IMR-90 (cell line): Measurements from ENCODE around the gene CAST. TPM values are rescaled to one million over a fixed set of nuclear protein-coding genes. Genes with fewer than 3 reads are reported as not detected.

Experiments
- ATAC-seq: fragments of 200-7000 bp; cut with Tn5 transposase; 2 replicates; pipeline ENCODE4 v1.9.1; 2020; ENCODE audit warnings: low read depth, mild to moderate bottlenecking, moderate library complexity
- BruUV-seq: library from RNA; stranded (reverse); fragments of 400-500 nt; replicated peaks from 2 replicates; lab custom pipeline; 2021; lab: Mats Ljungman, UMichigan
- CTCF ChIA-PET: fragments of 300-600 bp; formaldehyde crosslinking; extraction: SDS; loops from one replicate; lab custom pipeline; 2021; ENCODE audit warnings: antibody characterized with exemption; lab: Yijun Ruan, JAX
- POLR2A ChIA-PET: fragments of 300-600 bp; sonication (Branson Sonifier 250); formaldehyde crosslinking; loops from one replicate; lab custom pipeline; 2022; ENCODE audit warnings: antibody characterized with exemption; ENCODE audit not compliant: unreplicated experiment; lab: Charles Lee
- DNase-seq: peaks from one replicate; pipeline ENCODE4 v3.0.0; 2013
- H2AFZ ChIP-seq: replicated peaks from 2 replicates; pipeline ENCODE3; 2013; ENCODE audit warnings: low read length, mild to moderate bottlenecking; ENCODE audit not compliant: poor library complexity
- H2AK5ac ChIP-seq: 2 replicates; pipeline ENCODE4 v1.6.1; 2013; ENCODE audit warnings: low read depth, low read length, inconsistent platforms
- H2AK9ac ChIP-seq: replicated peaks from 2 replicates; pipeline ENCODE3; 2013; ENCODE audit warnings: mild to moderate bottlenecking, low read depth, low read length, moderate library complexity; ENCODE audit not compliant: poor library complexity
- H2BK120ac ChIP-seq: 2 replicates; pipeline ENCODE4 v1.6.1; 2013; ENCODE audit warnings: low read depth, low read length, inconsistent platforms
- H2BK15ac ChIP-seq: 3 replicates; pipeline ENCODE4 v1.6.1; 2013; ENCODE audit warnings: low read depth, low read length, inconsistent platforms
- H2BK20ac ChIP-seq: 2 replicates; pipeline ENCODE4 v1.6.1; 2013; ENCODE audit warnings: low read depth, mild to moderate bottlenecking, inconsistent platforms, low read length, moderate library complexity
- H2BK5ac ChIP-seq: 2 replicates; pipeline ENCODE4 v1.6.1; 2013; ENCODE audit warnings: mild to moderate bottlenecking, low read depth, low read length, inconsistent platforms; ENCODE audit not compliant: poor library complexity, severe bottlenecking
- H3K14ac ChIP-seq: replicated peaks from 2 replicates; pipeline ENCODE4 v1.6.1; 2013; ENCODE audit warnings: low read depth, low read length, inconsistent platforms
- H3K18ac ChIP-seq: 2 replicates; pipeline ENCODE4 v1.6.1; 2013; ENCODE audit warnings: low read depth, low read length, control low read depth
- H3K23ac ChIP-seq: 2 replicates; pipeline ENCODE4 v1.6.1; 2013; ENCODE audit warnings: low read depth, low read length, inconsistent platforms
- H3K27ac ChIP-seq: 2 replicates; pipeline ENCODE4 v1.5.1; 2013; ENCODE audit warnings: mild to moderate bottlenecking, control low read depth, low read length; ENCODE audit not compliant: insufficient read depth
- H3K27me3 ChIP-seq: 2 replicates; pipeline ENCODE4 v1.6.1; 2013; ENCODE audit warnings: low read length; ENCODE audit not compliant: control insufficient read depth, insufficient read depth
- H3K36me3 ChIP-seq: 2 replicates; pipeline ENCODE4 v1.6.1; 2013; ENCODE audit warnings: low read length, mixed read lengths; ENCODE audit not compliant: control insufficient read depth, insufficient read depth
- H3K4ac ChIP-seq: 2 replicates; pipeline ENCODE4 v1.6.1; 2013; ENCODE audit warnings: low read depth, low read length, inconsistent platforms
- H3K4me1 ChIP-seq: 2 replicates; pipeline ENCODE4 v1.6.1; 2013; ENCODE audit warnings: low read length, mixed read lengths; ENCODE audit not compliant: control insufficient read depth, insufficient read depth
- H3K4me2 ChIP-seq: 2 replicates; pipeline ENCODE4 v1.6.1; 2013; ENCODE audit warnings: low read depth, mild to moderate bottlenecking, control low read depth, low read length, moderate library complexity
- H3K4me3 ChIP-seq: 2 replicates; pipeline ENCODE4 v1.5.1; 2013; ENCODE audit warnings: low read depth, mild to moderate bottlenecking, control low read depth, low read length, moderate library complexity; ENCODE audit not compliant: insufficient read depth
- H3K56ac ChIP-seq: 2 replicates; pipeline ENCODE4 v1.6.1; 2013; ENCODE audit warnings: low read length, inconsistent platforms; ENCODE audit not compliant: insufficient read depth; ENCODE audit errors: extremely low read depth
- H3K79me1 ChIP-seq, 2 experiments: 2 replicates each; pipeline ENCODE4 v1.6.1; 2013; ENCODE audit warnings: low read length in 2 of 2, inconsistent platforms in 1 of 2, low read depth in 1 of 2
- H3K9ac ChIP-seq: 2 replicates; pipeline ENCODE4 v1.6.1; 2013; ENCODE audit warnings: low read depth, low read length, control low read depth
- H3K9me1 ChIP-seq: 2 replicates; pipeline ENCODE4 v1.6.1; 2013; ENCODE audit warnings: low read length, inconsistent platforms; ENCODE audit not compliant: insufficient read depth
- H3K9me3 ChIP-seq: 2 replicates; pipeline ENCODE4 v1.6.1; 2013; ENCODE audit warnings: low read length; ENCODE audit not compliant: control insufficient read depth, insufficient read depth
- H4K20me1 ChIP-seq: 2 replicates; pipeline ENCODE4 v1.6.1; 2013; ENCODE audit warnings: low read length, inconsistent platforms; ENCODE audit not compliant: insufficient read depth
- H4K5ac ChIP-seq: 2 replicates; pipeline ENCODE4 v1.6.1; 2013; ENCODE audit warnings: mild to moderate bottlenecking, low read depth, low read length, control low read depth
- H4K8ac ChIP-seq, 2 experiments: 2 replicates each; pipeline ENCODE4 v1.6.1; 2013; ENCODE audit warnings: low read depth in 2 of 2, low read length in 2 of 2, control low read depth in 1 of 2, inconsistent platforms in 1 of 2
- H4K91ac ChIP-seq: 2 replicates; pipeline ENCODE4 v1.6.1; 2013; ENCODE audit warnings: low read depth, low read length, inconsistent platforms; ENCODE audit not compliant: insufficient read depth
- BHLHE40 ChIP-seq: fragments of 150-350 bp; IDR thresholded peaks from 2 replicates; pipeline ENCODE4 v1.6.1; 2016; ENCODE audit warnings: mild to moderate bottlenecking, low read depth, low read length
- CEBPB ChIP-seq: IDR thresholded peaks from 2 replicates; pipeline ENCODE4 v1.6.1; 2012; ENCODE audit warnings: low read depth, low read length, improper control_type of control experiment
- CHD1 ChIP-seq: IDR thresholded peaks from 2 replicates; pipeline ENCODE4 v1.6.1; 2012; ENCODE audit warnings: low read depth, low read length, improper control_type of control experiment
- FOS ChIP-seq: fragments of 150-350 bp; IDR thresholded peaks from 2 replicates; pipeline ENCODE4 v1.6.1; 2016; ENCODE audit warnings: low read depth, low read length
- MAFK ChIP-seq: IDR thresholded peaks from 2 replicates; pipeline ENCODE4 v1.6.1; 2012; ENCODE audit warnings: low read depth, low read length, improper control_type of control experiment
- MAZ ChIP-seq: IDR thresholded peaks from 2 replicates; pipeline ENCODE4 v1.6.1; 2012; ENCODE audit warnings: low read depth, mild to moderate bottlenecking, low read length, improper control_type of control experiment, moderate library complexity, borderline replicate concordance
- MXI1 ChIP-seq: IDR thresholded peaks from 2 replicates; pipeline ENCODE4 v1.6.1; 2012; ENCODE audit warnings: low read depth, mild to moderate bottlenecking, low read length, moderate library complexity, borderline replicate concordance
- NFE2L2 ChIP-seq: fragments of 150-350 bp; IDR thresholded peaks from 2 replicates; pipeline ENCODE4 v1.6.1; 2016; ENCODE audit warnings: low read depth, mild to moderate bottlenecking, low read length
- POLR2A ChIP-seq: IDR thresholded peaks from 2 replicates; pipeline ENCODE4 v1.6.1; 2012; ENCODE audit warnings: mild to moderate bottlenecking, low read depth, low read length
- RAD21 ChIP-seq: IDR thresholded peaks from 2 replicates; pipeline ENCODE4 v1.6.1; 2012; ENCODE audit warnings: low read length, improper control_type of control experiment
- RCOR1 ChIP-seq: IDR thresholded peaks from 2 replicates; pipeline ENCODE4 v1.6.1; 2012; ENCODE audit warnings: mild to moderate bottlenecking, low read length, improper control_type of control experiment; ENCODE audit not compliant: insufficient replicate concordance
- RFX5 ChIP-seq: IDR thresholded peaks from 2 replicates; pipeline ENCODE4 v1.8.0; 2012; ENCODE audit warnings: low read depth, mild to moderate bottlenecking, low read length, moderate library complexity
- SMC3 ChIP-seq: fragments of 150-350 bp; IDR thresholded peaks from 2 replicates; pipeline ENCODE4 v1.6.1; 2016; ENCODE audit warnings: low read depth, mild to moderate bottlenecking, antibody characterized with exemption, low read length, moderate library complexity
- WGBS, 2 experiments: methylation state at CpG; one replicate each; pipeline versions ENCODE4 v1.1.5 to v1.1.7; 2013; ENCODE audit warnings: missing lambda C conversion rate in 2 of 2; ENCODE audit not compliant: insufficient read length in 1 of 2; ENCODE audit errors: extremely low coverage in 2 of 2; 5-methylcytosine and 5-hydroxymethylcytosine counted together
- dilution Hi-C: fragments of 300-500 bp; cut with HindIII; formaldehyde crosslinking; loops from one replicate; pipeline ENCODE4 v1.14.3; 2018; ENCODE audit warnings: low sequenced_read_pairs; ENCODE audit not compliant: unreplicated experiment
- in situ Hi-C: fragments of 300-500 bp; cut with MboI; formaldehyde crosslinking; loops from 3 replicates; pipeline ENCODE4 v1.14.3; 2019; ENCODE audit warnings: low sequenced_read_pairs, inconsistent platforms, mixed read lengths
- intact Hi-C: fragments of 100-400 bp; cut with micrococcal nuclease; formaldehyde crosslinking; loops from 2 replicates; pipeline ENCODE4 v1.10.0; 2022
- polyA plus RNA-seq, 3 experiments: library from polyadenylated mRNA; depleted of rRNA; stranded (reverse); fragments of >200 nt; gene quantifications; 2 replicates each; pipeline ENCODE4 v1.2.3, GENCODE V29; 2012; ENCODE audit warnings: low replicate concordance in 1 of 3
- total RNA-seq: library from RNA; depleted of rRNA; stranded (reverse); fragments of >200 nt; gene quantifications from 2 replicates; pipeline ENCODE4 v1.2.3, GENCODE V29; 2012
- TF ChIP-seq, protein P1 (sequence below): fragments of 150-350 bp; IDR thresholded peaks from 2 replicates; pipeline ENCODE4 v1.6.1; 2017; ENCODE audit warnings: mild to moderate bottlenecking, antibody characterized with exemption, low read length, low read depth
- TF ChIP-seq, protein P2 (sequence below): conservative IDR thresholded peaks from 2 replicates; pipeline ENCODE4 v1.5.1; 2012; ENCODE audit warnings: mild to moderate bottlenecking, low read depth, low read length, improper control_type of control experiment
- TF ChIP-seq, protein P3 (sequence below): fragments of 150-350 bp; IDR thresholded peaks from 2 replicates; pipeline ENCODE4 v1.6.1; 2016; ENCODE audit warnings: low read depth, mild to moderate bottlenecking, low read length, moderate library complexity, borderline replicate concordance

The CAST gene
- total and polyA plus RNA-seq, 2 of the 4 experiments (the other 2 are of a cell fraction): 91.3 to 128 TPM

DNA sequence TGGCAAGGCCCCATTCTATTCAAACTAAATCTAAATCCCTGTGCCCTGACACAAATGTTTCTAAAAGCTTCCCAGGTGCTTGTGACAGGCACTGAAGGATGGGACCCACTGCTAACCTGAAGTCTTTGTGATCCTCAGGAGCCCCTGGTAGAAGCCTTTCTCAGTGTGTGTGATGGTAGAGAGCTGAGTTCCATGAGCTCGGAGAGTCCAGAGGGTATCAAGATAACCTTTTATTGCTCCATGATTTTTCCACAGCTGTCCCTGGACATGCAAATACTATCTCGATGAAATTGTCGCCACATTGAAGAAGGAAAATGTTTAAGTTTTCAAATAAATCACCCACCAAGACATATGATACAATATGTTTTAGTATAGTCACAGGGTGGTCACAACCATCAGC is 7.7 kb downstream of the CAST start:
- H3K18ac ChIP-seq: no peak overlapping the region
- H2BK20ac ChIP-seq: no peak overlapping the region
- H3K9me1 ChIP-seq: peaks cover 13% of the 10 kb centered on the region
- H2BK120ac ChIP-seq: no peak overlapping the region
- peaks cover 61% of the 10 kb centered on the region for H4K20me1 ChIP-seq
- no peak overlapping the region for H3K56ac ChIP-seq
- peaks cover 32 to 80% of the 10 kb centered on the region in 2 experiments for H3K79me1 ChIP-seq
- no TSS peak for BruUV-seq
- no peak for DNase-seq
- H2AK9ac ChIP-seq: no peak overlapping the region
- no peak overlapping the region for H2BK5ac ChIP-seq
- H3K14ac ChIP-seq: no peak overlapping the region
- in situ Hi-C loops: no loop called here
- H3K4me2 ChIP-seq: no peak overlapping the region
- H3K23ac ChIP-seq: no peak overlapping the region
- CTCF ChIA-PET: interaction anchor here (1.0 kb wide), 1 partner anchor 18 kb away, joined by 3 read pairs; no protein-coding TSS in a partner anchor
- no peaks in the 10 kb centered on the region; the same call in 1 of the 2 replicates for H3K36me3 ChIP-seq
- H4K8ac ChIP-seq: no peak overlapping the region
- no peak for ATAC-seq
- dilution Hi-C loops: no loop called here
- H3K9ac ChIP-seq: no peak overlapping the region
- POLR2A ChIA-PET: no interaction called here
- WGBS, 2 experiments: no CpG with 5 or more reads among the region's 3 CpGs
- no peak overlapping the region for H3K27ac ChIP-seq
- peaks cover 3% of the 10 kb centered on the region for H3K4me1 ChIP-seq
- H4K5ac ChIP-seq: no peak overlapping the region
- H3K4ac ChIP-seq: no peak overlapping the region
- no peak overlapping the region for H2AK5ac ChIP-seq
- intact Hi-C loops: loop anchor here (10.0 kb wide), 1 partner anchor 715 kb away; no protein-coding TSS in a partner anchor
- H4K91ac ChIP-seq: no peak overlapping the region
- TF ChIP-seq MAZ: no peak
- no peak for TF ChIP-seq RFX5
- TF ChIP-seq, protein P1, sequence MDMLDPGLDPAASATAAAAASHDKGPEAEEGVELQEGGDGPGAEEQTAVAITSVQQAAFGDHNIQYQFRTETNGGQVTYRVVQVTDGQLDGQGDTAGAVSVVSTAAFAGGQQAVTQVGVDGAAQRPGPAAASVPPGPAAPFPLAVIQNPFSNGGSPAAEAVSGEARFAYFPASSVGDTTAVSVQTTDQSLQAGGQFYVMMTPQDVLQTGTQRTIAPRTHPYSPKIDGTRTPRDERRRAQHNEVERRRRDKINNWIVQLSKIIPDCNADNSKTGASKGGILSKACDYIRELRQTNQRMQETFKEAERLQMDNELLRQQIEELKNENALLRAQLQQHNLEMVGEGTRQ: no peak
- no peak for TF ChIP-seq NFE2L2
- TF ChIP-seq CEBPB: no peak
- no peak for TF ChIP-seq FOS
- TF ChIP-seq SMC3: no peak
- no peak for TF ChIP-seq POLR2A
- TF ChIP-seq BHLHE40: no peak
- TF ChIP-seq, protein P2, sequence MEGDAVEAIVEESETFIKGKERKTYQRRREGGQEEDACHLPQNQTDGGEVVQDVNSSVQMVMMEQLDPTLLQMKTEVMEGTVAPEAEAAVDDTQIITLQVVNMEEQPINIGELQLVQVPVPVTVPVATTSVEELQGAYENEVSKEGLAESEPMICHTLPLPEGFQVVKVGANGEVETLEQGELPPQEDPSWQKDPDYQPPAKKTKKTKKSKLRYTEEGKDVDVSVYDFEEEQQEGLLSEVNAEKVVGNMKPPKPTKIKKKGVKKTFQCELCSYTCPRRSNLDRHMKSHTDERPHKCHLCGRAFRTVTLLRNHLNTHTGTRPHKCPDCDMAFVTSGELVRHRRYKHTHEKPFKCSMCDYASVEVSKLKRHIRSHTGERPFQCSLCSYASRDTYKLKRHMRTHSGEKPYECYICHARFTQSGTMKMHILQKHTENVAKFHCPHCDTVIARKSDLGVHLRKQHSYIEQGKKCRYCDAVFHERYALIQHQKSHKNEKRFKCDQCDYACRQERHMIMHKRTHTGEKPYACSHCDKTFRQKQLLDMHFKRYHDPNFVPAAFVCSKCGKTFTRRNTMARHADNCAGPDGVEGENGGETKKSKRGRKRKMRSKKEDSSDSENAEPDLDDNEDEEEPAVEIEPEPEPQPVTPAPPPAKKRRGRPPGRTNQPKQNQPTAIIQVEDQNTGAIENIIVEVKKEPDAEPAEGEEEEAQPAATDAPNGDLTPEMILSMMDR: no peak
- TF ChIP-seq CHD1: no peak
- TF ChIP-seq MXI1: no peak
- TF ChIP-seq RAD21: no peak
- TF ChIP-seq, protein P3, sequence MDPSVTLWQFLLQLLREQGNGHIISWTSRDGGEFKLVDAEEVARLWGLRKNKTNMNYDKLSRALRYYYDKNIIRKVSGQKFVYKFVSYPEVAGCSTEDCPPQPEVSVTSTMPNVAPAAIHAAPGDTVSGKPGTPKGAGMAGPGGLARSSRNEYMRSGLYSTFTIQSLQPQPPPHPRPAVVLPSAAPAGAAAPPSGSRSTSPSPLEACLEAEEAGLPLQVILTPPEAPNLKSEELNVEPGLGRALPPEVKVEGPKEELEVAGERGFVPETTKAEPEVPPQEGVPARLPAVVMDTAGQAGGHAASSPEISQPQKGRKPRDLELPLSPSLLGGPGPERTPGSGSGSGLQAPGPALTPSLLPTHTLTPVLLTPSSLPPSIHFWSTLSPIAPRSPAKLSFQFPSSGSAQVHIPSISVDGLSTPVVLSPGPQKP: no peak
- no peak for TF ChIP-seq MAFK
- TF ChIP-seq RCOR1: no peak
- H3K27me3 ChIP-seq: no peaks in the 10 kb centered on the region
- H2AFZ ChIP-seq: no peak overlapping the region
- H3K9me3 ChIP-seq: no peaks in the 10 kb centered on the region
- no peak overlapping the region for H2BK15ac ChIP-seq
- no peak overlapping the region for H3K4me3 ChIP-seq
